IMR-90 (cell line): ENCODE data around the gene NEDD4L. TPM values are rescaled to one million over a fixed set of nuclear protein-coding genes. Genes with fewer than 3 reads are reported as not detected.

Source experiments
- ATAC-seq: fragments of 200-7000 bp; cut with Tn5 transposase; 2 replicates; pipeline ENCODE4 v1.9.1; 2020; ENCODE audit warnings: low read depth, mild to moderate bottlenecking, moderate library complexity
- BruUV-seq: library from RNA; stranded (reverse); fragments of 400-500 nt; replicated peaks from 2 replicates; lab custom pipeline; 2021; lab: Mats Ljungman, UMichigan
- CTCF ChIA-PET: fragments of 300-600 bp; formaldehyde crosslinking; extraction: SDS; loops from one replicate; lab custom pipeline; 2021; ENCODE audit warnings: antibody characterized with exemption; lab: Yijun Ruan, JAX
- POLR2A ChIA-PET: fragments of 300-600 bp; sonication (Branson Sonifier 250); formaldehyde crosslinking; loops from one replicate; lab custom pipeline; 2022; ENCODE audit warnings: antibody characterized with exemption; ENCODE audit not compliant: unreplicated experiment; lab: Charles Lee
- DNase-seq: peaks from one replicate; pipeline ENCODE4 v3.0.0; 2013
- H2AFZ ChIP-seq: replicated peaks from 2 replicates; pipeline ENCODE3; 2013; ENCODE audit warnings: low read length, mild to moderate bottlenecking; ENCODE audit not compliant: poor library complexity
- H2AK5ac ChIP-seq: 2 replicates; pipeline ENCODE4 v1.6.1; 2013; ENCODE audit warnings: low read depth, low read length, inconsistent platforms
- H2AK9ac ChIP-seq: replicated peaks from 2 replicates; pipeline ENCODE3; 2013; ENCODE audit warnings: mild to moderate bottlenecking, low read depth, low read length, moderate library complexity; ENCODE audit not compliant: poor library complexity
- H2BK120ac ChIP-seq: 2 replicates; pipeline ENCODE4 v1.6.1; 2013; ENCODE audit warnings: low read depth, low read length, inconsistent platforms
- H2BK15ac ChIP-seq: 3 replicates; pipeline ENCODE4 v1.6.1; 2013; ENCODE audit warnings: low read depth, low read length, inconsistent platforms
- H2BK20ac ChIP-seq: 2 replicates; pipeline ENCODE4 v1.6.1; 2013; ENCODE audit warnings: low read depth, mild to moderate bottlenecking, inconsistent platforms, low read length, moderate library complexity
- H2BK5ac ChIP-seq: 2 replicates; pipeline ENCODE4 v1.6.1; 2013; ENCODE audit warnings: mild to moderate bottlenecking, low read depth, low read length, inconsistent platforms; ENCODE audit not compliant: poor library complexity, severe bottlenecking
- H3K14ac ChIP-seq: replicated peaks from 2 replicates; pipeline ENCODE4 v1.6.1; 2013; ENCODE audit warnings: low read depth, low read length, inconsistent platforms
- H3K18ac ChIP-seq: 2 replicates; pipeline ENCODE4 v1.6.1; 2013; ENCODE audit warnings: low read depth, low read length, control low read depth
- H3K23ac ChIP-seq: 2 replicates; pipeline ENCODE4 v1.6.1; 2013; ENCODE audit warnings: low read depth, low read length, inconsistent platforms
- H3K27ac ChIP-seq: 2 replicates; pipeline ENCODE4 v1.5.1; 2013; ENCODE audit warnings: mild to moderate bottlenecking, control low read depth, low read length; ENCODE audit not compliant: insufficient read depth
- H3K27me3 ChIP-seq: 2 replicates; pipeline ENCODE4 v1.6.1; 2013; ENCODE audit warnings: low read length; ENCODE audit not compliant: control insufficient read depth, insufficient read depth
- H3K36me3 ChIP-seq: 2 replicates; pipeline ENCODE4 v1.6.1; 2013; ENCODE audit warnings: low read length, mixed read lengths; ENCODE audit not compliant: control insufficient read depth, insufficient read depth
- H3K4ac ChIP-seq: 2 replicates; pipeline ENCODE4 v1.6.1; 2013; ENCODE audit warnings: low read depth, low read length, inconsistent platforms
- H3K4me1 ChIP-seq: 2 replicates; pipeline ENCODE4 v1.6.1; 2013; ENCODE audit warnings: low read length, mixed read lengths; ENCODE audit not compliant: control insufficient read depth, insufficient read depth
- H3K4me2 ChIP-seq: 2 replicates; pipeline ENCODE4 v1.6.1; 2013; ENCODE audit warnings: low read depth, mild to moderate bottlenecking, control low read depth, low read length, moderate library complexity
- H3K4me3 ChIP-seq: 2 replicates; pipeline ENCODE4 v1.5.1; 2013; ENCODE audit warnings: low read depth, mild to moderate bottlenecking, control low read depth, low read length, moderate library complexity; ENCODE audit not compliant: insufficient read depth
- H3K56ac ChIP-seq: 2 replicates; pipeline ENCODE4 v1.6.1; 2013; ENCODE audit warnings: low read length, inconsistent platforms; ENCODE audit not compliant: insufficient read depth; ENCODE audit errors: extremely low read depth
- H3K79me1 ChIP-seq, 2 experiments: 2 replicates each; pipeline ENCODE4 v1.6.1; 2013; ENCODE audit warnings: low read length in 2 of 2, inconsistent platforms in 1 of 2, low read depth in 1 of 2
- H3K9ac ChIP-seq: 2 replicates; pipeline ENCODE4 v1.6.1; 2013; ENCODE audit warnings: low read depth, low read length, control low read depth
- H3K9me1 ChIP-seq: 2 replicates; pipeline ENCODE4 v1.6.1; 2013; ENCODE audit warnings: low read length, inconsistent platforms; ENCODE audit not compliant: insufficient read depth
- H3K9me3 ChIP-seq: 2 replicates; pipeline ENCODE4 v1.6.1; 2013; ENCODE audit warnings: low read length; ENCODE audit not compliant: control insufficient read depth, insufficient read depth
- H4K20me1 ChIP-seq: 2 replicates; pipeline ENCODE4 v1.6.1; 2013; ENCODE audit warnings: low read length, inconsistent platforms; ENCODE audit not compliant: insufficient read depth
- H4K5ac ChIP-seq: 2 replicates; pipeline ENCODE4 v1.6.1; 2013; ENCODE audit warnings: mild to moderate bottlenecking, low read depth, low read length, control low read depth
- H4K8ac ChIP-seq, 2 experiments: 2 replicates each; pipeline ENCODE4 v1.6.1; 2013; ENCODE audit warnings: low read depth in 2 of 2, low read length in 2 of 2, control low read depth in 1 of 2, inconsistent platforms in 1 of 2
- H4K91ac ChIP-seq: 2 replicates; pipeline ENCODE4 v1.6.1; 2013; ENCODE audit warnings: low read depth, low read length, inconsistent platforms; ENCODE audit not compliant: insufficient read depth
- CEBPB ChIP-seq: IDR thresholded peaks from 2 replicates; pipeline ENCODE4 v1.6.1; 2012; ENCODE audit warnings: low read depth, low read length, improper control_type of control experiment
- SMC3 ChIP-seq: fragments of 150-350 bp; IDR thresholded peaks from 2 replicates; pipeline ENCODE4 v1.6.1; 2016; ENCODE audit warnings: low read depth, mild to moderate bottlenecking, antibody characterized with exemption, low read length, moderate library complexity
- WGBS, 2 experiments: methylation state at CpG; one replicate each; pipeline versions ENCODE4 v1.1.5 to v1.1.7; 2013; ENCODE audit warnings: missing lambda C conversion rate in 2 of 2; ENCODE audit not compliant: insufficient read length in 1 of 2; ENCODE audit errors: extremely low coverage in 2 of 2; 5-methylcytosine and 5-hydroxymethylcytosine counted together
- dilution Hi-C: fragments of 300-500 bp; cut with HindIII; formaldehyde crosslinking; loops from one replicate; pipeline ENCODE4 v1.14.3; 2018; ENCODE audit warnings: low sequenced_read_pairs; ENCODE audit not compliant: unreplicated experiment
- in situ Hi-C: fragments of 300-500 bp; cut with MboI; formaldehyde crosslinking; loops from 3 replicates; pipeline ENCODE4 v1.14.3; 2019; ENCODE audit warnings: low sequenced_read_pairs, inconsistent platforms, mixed read lengths
- intact Hi-C: fragments of 100-400 bp; cut with micrococcal nuclease; formaldehyde crosslinking; loops from 2 replicates; pipeline ENCODE4 v1.10.0; 2022
- polyA plus RNA-seq, 3 experiments: library from polyadenylated mRNA; depleted of rRNA; stranded (reverse); fragments of >200 nt; gene quantifications; 2 replicates each; pipeline ENCODE4 v1.2.3, GENCODE V29; 2012; ENCODE audit warnings: low replicate concordance in 1 of 3
- total RNA-seq: library from RNA; depleted of rRNA; stranded (reverse); fragments of >200 nt; gene quantifications from 2 replicates; pipeline ENCODE4 v1.2.3, GENCODE V29; 2012

NEDD4L gene
- total and polyA plus RNA-seq, 2 of the 4 experiments (the other 2 are of a cell fraction) = 10.0 to 10.9 TPM

GRCh38 chr18:58341916-58342315 lies 297.9 kb downstream of the NEDD4L start:
- H2BK120ac ChIP-seq = no peak overlapping the region
- no peak overlapping the region for H2BK20ac ChIP-seq
- H2BK5ac ChIP-seq = no peak overlapping the region
- no peak for ATAC-seq
- no peak for DNase-seq
- no peaks in the 10 kb centered on the region for H4K20me1 ChIP-seq
- peaks cover 11% of the 10 kb centered on the region for H3K9me1 ChIP-seq
- no peak overlapping the region for H4K5ac ChIP-seq
- H3K36me3 ChIP-seq = peaks cover 7% of the 10 kb centered on the region; the same call in 1 of the 2 replicates
- peak overlapping the region; percentile 36 for H2AFZ ChIP-seq
- H4K8ac ChIP-seq = no peak overlapping the region
- H3K14ac ChIP-seq = no peak overlapping the region
- H2BK15ac ChIP-seq = no peak overlapping the region
- H3K18ac ChIP-seq = no peak overlapping the region
- H3K4me3 ChIP-seq = no peak overlapping the region
- intact Hi-C loops = no loop called here
- no peak overlapping the region for H3K4ac ChIP-seq
- H3K4me2 ChIP-seq = no peak overlapping the region
- CTCF ChIA-PET = interaction anchor here (1.0 kb wide), 1 partner anchor 12 kb away, joined by 3 read pairs; no protein-coding TSS in a partner anchor
- no peaks in the 10 kb centered on the region for H3K27me3 ChIP-seq
- H3K27ac ChIP-seq = no peak overlapping the region
- peak; percentile 97 for TF ChIP-seq CEBPB
- TF ChIP-seq SMC3 = no peak
- H3K9ac ChIP-seq = no peak overlapping the region
- in situ Hi-C loops = no loop called here
- WGBS, 2 experiments = 30% methylated on average over 2 of the region's 8 CpGs; no CpG with 5 or more reads in 1 of the 2 experiments
- peaks cover 12% of the 10 kb centered on the region for H3K4me1 ChIP-seq
- no peaks in the 10 kb centered on the region for H3K9me3 ChIP-seq
- H2AK5ac ChIP-seq = no peak overlapping the region
- no peak overlapping the region for H3K23ac ChIP-seq
- dilution Hi-C loops = no loop called here
- POLR2A ChIA-PET = no interaction called here
- no TSS peak for BruUV-seq
- no peak overlapping the region for H2AK9ac ChIP-seq
- H3K79me1 ChIP-seq = no peaks in the 10 kb centered on the region
- H3K56ac ChIP-seq = no peak overlapping the region
- no peak overlapping the region for H4K91ac ChIP-seq
